ENCODE measurements around the gene NELFCD.
"Not testable (repeated sequence)": the region's sequence is repeated elsewhere in the genome, so short reads cannot be mapped to it uniquely, and the experiment has no call there.

Gene NELFCD

DNA sequence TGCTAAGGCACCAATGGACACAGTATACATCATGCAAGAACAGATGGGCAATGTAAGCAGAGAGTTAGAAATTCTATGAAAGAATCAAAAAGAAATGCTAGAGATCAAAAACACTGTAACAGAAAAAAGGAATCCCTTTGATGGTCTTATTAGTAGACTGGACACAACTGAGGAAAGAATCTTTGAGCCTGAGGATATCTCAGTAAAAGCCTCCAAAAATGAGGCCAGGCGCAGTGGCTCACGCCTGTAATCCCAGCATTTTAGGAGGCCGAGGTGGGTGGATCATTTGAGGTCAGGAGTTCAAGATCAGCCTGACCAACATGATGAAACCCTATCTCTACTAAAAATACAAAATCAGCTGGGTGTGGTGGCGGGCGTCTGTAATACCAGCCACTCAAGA, 17.1 kb upstream of the NELFCD start:
- H3K27me3 Mint-ChIP-seq: peaks cover 21% of the 10 kb centered on the region
- H3K27ac Mint-ChIP-seq; H3K4me3 Mint-ChIP-seq; H3K36me3 Mint-ChIP-seq (ENCODE audit: low read depth); H3K9me3 Mint-ChIP-seq; H3K4me1 Mint-ChIP-seq (ENCODE audit: low read depth): not testable (repeated sequence)

DNA sequence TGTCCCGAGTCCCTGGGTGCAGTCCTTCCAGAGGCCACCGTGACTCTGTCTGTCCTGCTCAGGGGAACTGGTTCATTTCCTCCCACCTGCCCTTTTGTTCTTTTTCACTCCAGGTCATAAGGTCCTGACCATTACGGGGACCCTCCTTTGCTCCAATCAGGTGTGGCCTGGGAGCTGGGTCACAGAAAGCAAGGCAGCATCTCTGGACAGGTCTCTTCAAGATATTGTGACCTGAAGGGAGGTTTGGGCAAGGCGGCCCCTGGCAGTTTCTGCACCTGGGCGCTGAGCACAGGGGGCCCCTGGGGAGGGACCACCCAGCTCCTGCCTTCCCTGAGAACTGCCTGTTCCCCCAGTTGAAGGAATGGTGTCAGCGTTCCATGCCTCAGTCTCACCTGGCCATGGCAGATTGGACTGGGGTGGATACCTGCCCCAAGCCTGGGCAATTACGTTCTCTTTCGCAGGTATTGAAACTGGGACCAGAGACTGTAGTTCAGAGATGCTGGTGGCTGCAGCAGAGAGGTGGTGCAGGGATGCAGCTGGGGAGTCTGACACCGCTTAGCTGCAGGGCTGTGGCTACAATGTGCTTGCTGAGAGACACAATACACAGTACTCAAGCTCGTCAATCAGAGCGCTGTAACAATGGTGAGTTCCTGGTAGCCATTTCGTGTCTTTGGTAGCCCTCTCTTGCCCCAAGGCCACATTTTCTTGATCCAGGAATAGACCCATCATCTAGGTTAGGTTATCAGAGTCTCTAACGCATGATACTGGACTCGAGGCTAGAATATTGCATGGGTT, 15.6 kb upstream of the NELFCD start:
- H3K36me3 Mint-ChIP-seq (ENCODE audit: low read depth): no peaks in the 10 kb centered on the region
- no peak overlapping the region for H3K4me3 Mint-ChIP-seq
- peaks cover 18% of the 10 kb centered on the region for H3K27me3 Mint-ChIP-seq
- H3K9me3 Mint-ChIP-seq: no peaks in the 10 kb centered on the region
- peaks cover 7% of the 10 kb centered on the region for H3K4me1 Mint-ChIP-seq (ENCODE audit: low read depth)
- H3K27ac Mint-ChIP-seq: peak overlapping the region; percentile 27

DNA sequence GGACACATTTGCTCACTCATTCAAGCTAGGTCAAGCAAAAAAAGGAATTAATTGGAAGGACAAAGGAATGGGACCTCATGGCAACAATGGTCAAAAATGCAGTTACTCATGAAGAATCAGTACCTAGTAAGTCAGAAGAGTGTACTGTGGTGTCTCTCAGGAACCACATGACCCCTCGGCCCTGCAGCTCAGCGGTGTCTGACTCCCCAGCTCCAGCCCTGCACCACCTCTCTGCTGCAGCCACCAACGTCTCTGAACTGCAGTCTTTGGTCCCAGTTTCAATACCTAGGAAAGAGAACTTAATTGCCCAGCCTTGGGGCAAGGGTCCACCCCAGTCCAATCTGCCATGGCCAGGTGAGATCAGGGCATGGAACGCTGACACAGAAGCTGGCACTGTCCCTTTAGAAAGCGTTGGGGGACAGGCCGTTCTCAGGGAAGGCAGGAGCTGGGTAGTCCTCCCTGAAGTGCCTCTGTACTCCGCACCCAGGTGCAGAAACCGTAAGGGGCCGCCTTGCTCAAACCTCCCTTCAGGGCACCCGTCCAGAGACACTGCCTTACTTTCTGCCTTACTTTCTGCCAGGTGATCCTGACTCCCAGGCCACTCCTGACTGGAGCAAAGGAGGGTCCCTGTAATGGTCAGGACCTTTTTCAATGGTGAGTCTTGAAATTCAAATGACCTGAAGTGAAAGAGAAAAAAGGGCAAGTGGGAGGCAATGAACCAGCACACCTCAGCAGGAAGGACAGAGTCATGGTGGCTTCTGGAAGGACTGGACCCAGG, 13.2 kb upstream of the NELFCD start:
- peaks cover 18% of the 10 kb centered on the region for H3K27me3 Mint-ChIP-seq
- H3K27ac Mint-ChIP-seq: no peak overlapping the region
- peaks cover 7% of the 10 kb centered on the region for H3K4me1 Mint-ChIP-seq (ENCODE audit: low read depth)
- H3K4me3 Mint-ChIP-seq: no peak overlapping the region
- no peaks in the 10 kb centered on the region for H3K36me3 Mint-ChIP-seq (ENCODE audit: low read depth)
- H3K9me3 Mint-ChIP-seq: no peaks in the 10 kb centered on the region

DNA sequence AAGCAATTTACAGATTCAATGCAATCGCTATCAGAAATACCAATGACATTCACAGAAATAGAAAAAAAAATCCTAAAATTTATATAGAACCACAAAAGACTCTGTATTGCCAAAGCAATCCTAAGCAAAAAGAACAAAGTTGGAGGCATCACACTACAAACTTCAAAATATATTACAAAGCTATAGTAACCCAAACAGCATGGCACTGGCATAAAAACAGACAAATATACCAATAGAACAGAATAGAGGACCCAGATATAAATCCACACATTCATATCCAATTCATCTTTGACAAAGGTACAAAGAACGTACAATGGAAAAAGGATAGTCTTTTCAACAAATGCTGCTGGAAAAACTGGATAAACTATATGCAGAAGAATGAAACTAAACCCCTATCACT, 11.6 kb upstream of the NELFCD start:
- H3K36me3 Mint-ChIP-seq (ENCODE audit: low read depth): no peaks in the 10 kb centered on the region
- peaks cover 13% of the 10 kb centered on the region for H3K27me3 Mint-ChIP-seq
- H3K4me3 Mint-ChIP-seq: no peak overlapping the region
- H3K27ac Mint-ChIP-seq: no peak overlapping the region
- H3K4me1 Mint-ChIP-seq (ENCODE audit: low read depth): peaks cover 7% of the 10 kb centered on the region
- H3K9me3 Mint-ChIP-seq: no peaks in the 10 kb centered on the region

DNA sequence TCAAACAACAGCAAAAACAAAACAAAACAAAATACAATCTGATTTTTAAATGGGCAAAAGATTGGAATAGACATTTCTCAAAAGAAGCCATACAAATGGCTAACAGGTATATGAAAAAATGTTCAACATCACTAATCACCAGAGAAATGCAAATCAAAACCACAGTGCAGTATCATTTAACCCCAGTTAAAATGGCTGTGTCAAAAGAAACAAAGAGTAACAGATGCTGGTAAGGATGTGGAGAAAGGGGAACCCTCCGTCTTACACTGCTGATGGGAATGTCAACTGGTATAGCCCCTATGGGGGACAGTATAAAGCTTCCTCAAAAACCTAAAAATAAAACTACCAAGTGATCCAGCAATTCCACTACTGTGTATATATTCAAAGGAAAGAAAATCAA, 10.9 kb upstream of the NELFCD start:
- Mint-ChIP-seq H3K36me3 (ENCODE audit: low read depth) (peaks cover 1% of the 10 kb centered on the region), H3K27ac (no peak overlapping the region), H3K27me3 (peaks cover 8% of the 10 kb centered on the region), H3K4me3 (no peak overlapping the region), H3K9me3 (peaks cover 1% of the 10 kb centered on the region), H3K4me1 (ENCODE audit: low read depth) (peaks cover 7% of the 10 kb centered on the region)

DNA sequence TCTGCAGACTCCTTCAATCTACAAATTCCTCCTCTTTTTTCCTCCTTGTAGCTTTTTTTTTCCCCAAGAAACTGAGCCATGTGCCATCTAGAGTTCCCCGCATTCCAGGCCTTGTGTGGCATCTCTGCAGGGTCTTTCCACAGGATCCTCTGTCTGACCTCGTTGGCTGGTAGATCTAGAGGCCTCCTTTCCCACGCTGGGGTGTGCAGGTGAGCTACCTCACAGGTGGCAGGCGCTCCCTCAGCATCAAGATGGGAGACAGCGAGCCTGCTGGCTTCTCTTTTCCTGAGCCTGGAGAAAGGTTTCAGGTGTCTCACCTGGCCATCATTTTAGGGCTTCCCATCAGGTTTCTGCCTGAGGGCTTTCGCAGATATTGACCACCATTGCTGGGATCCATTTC, 9.6 kb upstream of the NELFCD start:
- Mint-ChIP-seq H3K4me1 (ENCODE audit: low read depth) (peaks cover 7% of the 10 kb centered on the region), H3K27ac (no peak overlapping the region), H3K4me3 (no peak overlapping the region), H3K9me3 (peaks cover 7% of the 10 kb centered on the region), H3K36me3 (ENCODE audit: low read depth) (peaks cover 9% of the 10 kb centered on the region), H3K27me3 (peaks cover 8% of the 10 kb centered on the region)

DNA sequence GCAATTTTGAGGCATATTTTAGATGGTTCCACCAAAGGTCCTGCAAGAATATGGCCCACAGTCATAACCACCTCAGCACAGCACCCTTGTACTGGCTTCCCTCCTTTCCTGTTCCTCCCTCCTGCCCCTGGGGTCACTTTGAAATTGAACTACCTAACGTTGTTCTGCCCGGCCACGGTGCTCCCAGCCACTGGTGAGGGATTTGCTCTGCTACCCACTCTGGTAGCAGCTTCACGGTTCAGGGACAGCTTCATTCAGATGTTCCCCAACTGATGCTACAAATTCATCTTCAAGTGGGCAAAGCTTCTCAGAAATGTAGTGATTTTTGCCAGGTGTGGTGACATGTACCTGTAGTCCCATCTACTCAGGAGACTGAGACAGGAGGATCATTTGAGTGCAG, 7.9 kb upstream of the NELFCD start:
- Mint-ChIP-seq H3K36me3 (ENCODE audit: low read depth) (peaks cover 9% of the 10 kb centered on the region), H3K9me3 (peaks cover 7% of the 10 kb centered on the region), H3K27ac (no peak overlapping the region), H3K4me1 (ENCODE audit: low read depth) (peaks cover 7% of the 10 kb centered on the region), H3K4me3 (no peak overlapping the region), H3K27me3 (peaks cover 8% of the 10 kb centered on the region)

DNA sequence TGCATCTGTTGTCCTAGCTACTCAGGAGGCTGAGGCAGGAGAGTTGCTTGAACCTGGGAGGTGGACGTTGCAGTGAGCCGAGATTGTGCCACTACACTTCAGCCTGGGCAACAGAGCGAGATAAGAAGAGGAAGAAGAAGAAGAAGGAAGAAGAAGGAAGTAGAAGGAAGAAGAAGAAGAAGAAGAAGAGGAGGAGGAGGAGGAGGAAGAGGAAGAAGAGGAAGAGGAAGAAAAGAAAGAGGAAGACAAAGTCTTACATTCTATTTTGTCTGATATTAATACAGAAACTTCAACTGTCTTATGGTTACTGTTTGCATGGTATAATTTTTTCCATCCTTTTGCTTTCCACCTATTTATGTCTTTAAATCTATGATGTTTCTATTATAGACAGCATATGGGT, 7.2 kb upstream of the NELFCD start:
- peaks cover 7% of the 10 kb centered on the region for H3K9me3 Mint-ChIP-seq
- no peak overlapping the region for H3K4me3 Mint-ChIP-seq
- no peak overlapping the region for H3K27ac Mint-ChIP-seq
- peaks cover 9% of the 10 kb centered on the region for H3K36me3 Mint-ChIP-seq (ENCODE audit: low read depth)
- H3K4me1 Mint-ChIP-seq (ENCODE audit: low read depth): peaks cover 7% of the 10 kb centered on the region
- H3K27me3 Mint-ChIP-seq: peaks cover 6% of the 10 kb centered on the region

DNA sequence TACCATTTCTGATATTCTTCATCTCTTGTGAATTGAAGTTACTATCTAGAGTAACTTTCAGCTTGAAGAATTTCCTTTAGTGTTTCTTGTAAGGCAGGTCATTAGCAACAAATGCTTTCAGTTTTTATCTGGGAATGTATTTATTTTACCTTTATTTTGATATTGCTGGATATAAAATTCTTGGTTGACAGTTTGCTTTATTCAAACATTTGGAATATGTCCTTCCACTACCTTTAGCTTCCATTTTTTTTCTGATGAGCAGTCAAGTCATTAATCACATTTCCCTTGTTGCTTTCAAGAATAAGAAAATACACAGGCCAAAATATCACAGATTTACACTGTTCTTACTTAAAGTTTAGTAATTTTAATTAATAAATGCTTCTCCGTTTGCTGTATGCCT, 5.7 kb upstream of the NELFCD start:
- peaks cover 7% of the 10 kb centered on the region for H3K9me3 Mint-ChIP-seq
- peaks cover 9% of the 10 kb centered on the region for H3K36me3 Mint-ChIP-seq (ENCODE audit: low read depth)
- no peak overlapping the region for H3K27ac Mint-ChIP-seq
- peaks cover 2% of the 10 kb centered on the region for H3K4me1 Mint-ChIP-seq (ENCODE audit: low read depth)
- no peaks in the 10 kb centered on the region for H3K27me3 Mint-ChIP-seq
- no peak overlapping the region for H3K4me3 Mint-ChIP-seq

DNA sequence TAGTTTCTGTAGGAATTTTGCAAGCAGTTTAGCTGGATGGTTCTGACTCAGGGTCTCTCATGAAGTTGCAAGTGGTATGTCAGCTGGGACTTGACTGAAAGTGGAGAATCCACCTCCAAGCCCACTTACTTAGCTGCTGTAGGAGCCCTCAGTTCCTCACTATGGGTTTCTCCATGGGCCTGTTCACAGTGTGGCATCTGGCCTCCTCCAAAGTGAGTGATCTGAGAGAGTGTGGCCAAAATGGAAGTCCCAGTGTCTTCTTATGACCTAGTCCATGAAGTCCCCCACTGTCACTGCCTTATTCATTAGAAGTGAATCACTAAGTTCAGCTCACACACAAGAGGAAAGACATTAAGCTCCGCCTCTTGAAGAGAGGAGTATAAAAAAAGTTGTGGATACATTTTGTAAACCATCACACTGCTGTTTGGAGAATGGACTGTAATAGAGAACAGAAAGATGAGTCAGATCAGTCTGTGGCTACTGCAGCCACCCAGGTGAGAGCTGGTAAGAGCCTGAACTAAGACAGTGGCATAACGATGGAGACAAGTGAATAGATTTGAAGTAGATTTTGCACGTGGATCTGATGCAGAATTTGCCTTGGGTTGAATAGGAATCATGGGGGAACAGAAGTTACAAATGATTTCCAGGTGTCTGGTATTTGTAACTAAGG, 4.9 kb upstream of the NELFCD start:
- Mint-ChIP-seq H3K27me3 (no peaks in the 10 kb centered on the region), H3K4me1 (ENCODE audit: low read depth) (no peaks in the 10 kb centered on the region), H3K36me3 (ENCODE audit: low read depth) (peaks cover 9% of the 10 kb centered on the region), H3K9me3 (peaks cover 7% of the 10 kb centered on the region), H3K4me3 (no peak overlapping the region), H3K27ac (no peak overlapping the region)

DNA sequence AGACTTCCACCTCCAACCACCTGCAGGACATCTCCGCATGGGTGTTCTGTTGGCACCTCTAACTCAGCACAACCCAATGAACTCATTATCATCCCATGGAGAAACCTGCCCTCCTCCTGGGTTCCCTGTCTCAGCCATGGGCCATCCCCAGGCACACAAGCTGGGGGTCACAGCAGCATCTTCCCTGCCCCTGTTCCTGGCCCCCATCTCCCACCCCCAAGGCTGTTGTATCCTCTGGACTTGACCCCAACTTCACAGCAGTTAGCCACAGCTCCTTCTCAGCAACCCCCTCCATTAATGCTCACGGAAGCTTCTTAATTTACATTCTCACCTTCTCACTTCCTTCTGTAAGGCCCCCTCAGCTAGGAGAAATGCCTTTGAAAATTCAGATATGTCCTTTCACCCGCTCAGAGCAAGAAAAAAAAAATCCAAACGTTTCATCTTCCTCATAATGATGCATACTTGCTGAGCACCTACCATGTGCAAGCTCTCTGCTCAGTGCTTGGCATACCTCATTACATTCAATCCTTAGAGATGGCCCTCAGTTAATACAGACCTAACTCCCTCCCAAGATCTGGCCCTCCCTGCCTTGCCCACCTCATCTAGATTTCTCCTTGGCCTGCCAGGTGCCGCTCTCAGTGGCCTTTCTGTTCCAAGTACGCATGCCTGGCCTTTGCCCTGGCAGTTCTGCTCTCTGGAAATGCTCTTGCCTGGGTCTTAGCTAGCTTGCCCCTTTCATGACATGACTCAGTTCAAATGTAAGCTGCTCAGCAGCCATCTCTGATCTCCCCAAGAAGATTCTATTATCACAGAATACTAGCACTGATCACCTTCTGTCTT, 2.5 kb upstream of the NELFCD start:
- no peak overlapping the region for H3K4me3 Mint-ChIP-seq
- peaks cover 7% of the 10 kb centered on the region for H3K9me3 Mint-ChIP-seq
- H3K27me3 Mint-ChIP-seq: no peaks in the 10 kb centered on the region
- H3K36me3 Mint-ChIP-seq (ENCODE audit: low read depth): peaks cover 16% of the 10 kb centered on the region
- H3K4me1 Mint-ChIP-seq (ENCODE audit: low read depth): peaks cover 14% of the 10 kb centered on the region
- no peak overlapping the region for H3K27ac Mint-ChIP-seq

DNA sequence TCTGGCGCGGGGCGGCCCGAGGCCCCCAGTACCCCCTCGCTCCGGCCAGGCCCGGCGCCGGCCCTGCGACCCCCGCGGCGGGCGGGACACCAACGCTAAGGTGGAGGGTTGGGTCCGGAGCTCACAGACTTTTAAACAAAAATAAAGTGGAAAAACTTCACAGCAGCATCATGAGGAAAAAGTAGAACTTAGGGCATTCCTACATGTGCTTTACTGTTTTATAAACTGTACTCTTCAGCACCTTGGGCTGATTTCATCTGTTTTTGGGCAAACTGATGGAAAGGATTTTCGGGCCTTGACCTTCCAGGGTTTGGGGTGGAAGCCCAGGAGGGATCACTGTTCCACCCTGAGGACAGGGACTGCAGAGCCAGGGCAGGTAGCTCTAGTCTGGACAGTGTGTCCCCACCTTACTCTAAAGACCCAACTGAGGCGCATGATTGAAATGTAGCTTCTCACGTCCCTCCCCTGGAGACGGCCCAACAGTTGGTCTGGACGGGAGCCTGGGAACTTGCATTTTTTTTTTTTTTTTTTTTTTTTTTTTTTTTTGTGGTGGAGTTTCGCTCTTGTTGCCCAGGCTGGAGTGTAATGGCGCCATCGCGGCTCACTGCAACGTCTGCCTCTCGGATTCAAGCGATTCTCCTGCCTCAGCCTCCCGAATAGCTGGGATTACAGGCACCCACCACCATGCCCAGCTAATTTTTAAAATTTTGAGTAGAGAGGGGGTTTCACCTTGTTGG, 740 bp downstream of the NELFCD start:
- Mint-ChIP-seq H3K27me3 (no peaks in the 10 kb centered on the region), H3K4me3 (peak overlapping the region; percentile 92), H3K4me1 (ENCODE audit: low read depth) (peaks cover 36% of the 10 kb centered on the region), H3K9me3 (no peaks in the 10 kb centered on the region), H3K36me3 (ENCODE audit: low read depth) (peaks cover 28% of the 10 kb centered on the region), H3K27ac (peak overlapping the region; percentile 89)

DNA sequence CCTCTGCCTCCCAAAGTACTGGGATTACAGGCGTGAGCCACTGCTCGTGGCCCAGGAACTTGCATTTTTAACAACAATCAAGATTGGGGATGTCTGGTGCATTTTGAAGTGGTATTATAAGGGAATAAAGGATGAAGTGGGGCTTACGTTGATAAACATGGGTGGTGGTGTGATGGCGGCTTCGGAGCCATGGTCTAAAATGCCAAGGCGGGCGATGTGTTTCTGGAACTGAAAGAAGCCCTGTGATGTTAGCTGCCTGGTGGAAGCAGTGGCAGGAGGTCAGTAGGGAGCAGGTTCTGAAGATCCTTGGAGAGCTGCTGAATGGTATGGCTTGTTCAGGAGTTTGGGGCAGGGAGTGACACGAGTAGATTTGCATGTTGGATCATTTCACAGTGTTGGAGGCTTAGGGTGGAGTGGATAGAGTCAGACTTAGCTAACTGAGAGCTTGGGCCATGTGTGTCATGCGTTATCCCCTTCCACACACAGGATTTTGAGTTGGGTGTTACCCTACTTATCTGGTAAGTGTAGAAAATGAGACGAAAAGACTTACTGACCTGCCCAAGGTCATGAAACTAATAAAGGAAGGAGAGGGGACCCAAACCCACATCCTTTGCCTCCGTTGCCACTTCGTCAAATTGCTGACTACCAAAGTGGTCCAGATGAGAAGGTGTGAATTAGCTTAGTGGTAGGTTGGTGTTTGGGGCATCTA, 1.5 kb downstream of the NELFCD start:
- peaks cover 36% of the 10 kb centered on the region for H3K4me1 Mint-ChIP-seq (ENCODE audit: low read depth)
- H3K36me3 Mint-ChIP-seq (ENCODE audit: low read depth): peaks cover 36% of the 10 kb centered on the region
- no peaks in the 10 kb centered on the region for H3K9me3 Mint-ChIP-seq
- H3K27ac Mint-ChIP-seq: peak overlapping the region; percentile 85
- H3K4me3 Mint-ChIP-seq: peak overlapping the region; percentile 92
- no peaks in the 10 kb centered on the region for H3K27me3 Mint-ChIP-seq

DNA sequence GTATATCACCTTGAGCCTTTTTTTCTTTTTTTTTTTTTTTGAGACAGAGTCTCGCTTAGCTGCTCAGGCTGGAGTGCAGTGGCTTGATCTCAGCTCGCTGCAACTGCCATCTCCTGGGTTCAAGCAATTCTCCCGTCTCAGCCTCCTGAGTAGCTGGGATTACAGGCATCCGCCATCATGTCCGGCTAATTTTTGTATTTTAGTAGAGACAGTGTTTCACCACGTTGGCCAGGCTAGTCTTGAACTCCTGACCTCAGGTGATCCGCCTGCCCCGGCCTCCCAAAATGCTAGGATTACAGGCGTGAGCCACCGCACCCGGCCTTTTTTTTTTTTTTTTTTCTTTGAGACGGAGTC, 2.0 kb downstream of the NELFCD start:
- peaks cover 41% of the 10 kb centered on the region for H3K36me3 Mint-ChIP-seq (ENCODE audit: low read depth)

More for the DNA sequence above, 2.0 kb downstream of the NELFCD start:
- not testable (repeated sequence) for H3K9me3 Mint-ChIP-seq, H3K27ac Mint-ChIP-seq, H3K27me3 Mint-ChIP-seq, H3K4me3 Mint-ChIP-seq
- peaks cover 36% of the 10 kb centered on the region for H3K4me1 Mint-ChIP-seq (ENCODE audit: low read depth)

Measured in stimulated activated naive CD8-positive, alpha-beta T cell treated with anti-CD3 and anti-CD28 coated beads, Interleukin-15, Interleukin-2, amounts not matched to agents 100 ng/mL and 50 ng/mL, for 24 hours (primary cell).